ENCODE results near the gene BBS9. TPM values are rescaled to one million over a fixed set of nuclear protein-coding genes. Genes with fewer than 3 reads are reported as not detected.

BBS9 gene
- total and polyA plus RNA-seq, 4 experiments from 2014 or later, result 13.9 to 27.3 (median 24.8) TPM

GRCh38 chr7:33582533-33582932, 453.2 kb downstream of the BBS9 start:
- no peak overlapping the region for H3K27ac ChIP-seq (ENCODE audit: low read depth, low read length)
- intact Hi-C loops (cut with micrococcal nuclease), result no loop called here
- no peak for DNase-seq
- H3K4me1 Mint-ChIP-seq, result no peaks in the 10 kb centered on the region
- H3K27me3 Mint-ChIP-seq, result no peaks in the 10 kb centered on the region
- peaks cover 0 to 16% of the 10 kb centered on the region in 2 donors for H3K36me3 Mint-ChIP-seq
- H3K36me3 ChIP-seq (ENCODE audit: insufficient read depth, low read length), result no peaks in the 10 kb centered on the region
- no peaks in the 10 kb centered on the region for H3K4me1 ChIP-seq (ENCODE audit: insufficient read depth, low read length)
- no peaks in the 10 kb centered on the region for H3K9me3 ChIP-seq (ENCODE audit: control insufficient read depth in 1 of 2, low read length in 2 of 2)
- ChIA-PET POLR2A (ENCODE audit: partially characterized antibody) (no interaction called here), CTCF (ENCODE audit: partially characterized antibody) (no interaction called here)
- peaks cover 0 to 3% (median 0%) of the 10 kb centered on the region in 8 donors for H3K9me3 Mint-ChIP-seq
- H3K27me3 ChIP-seq (ENCODE audit: insufficient read depth, low read length), result no peaks in the 10 kb centered on the region
- H3K4me3 ChIP-seq (ENCODE audit: low read length in 2 of 2), result no peak overlapping the region
- H3K27ac Mint-ChIP-seq, result no peak overlapping the region
- no peak overlapping the region for H3K4me3 Mint-ChIP-seq

- H3K9me3 ChIP-seq (ENCODE audit: control insufficient read depth in 1 of 2, low read length in 2 of 2), result no peaks in the 10 kb centered on the region
- Mint-ChIP-seq H3K9me3 (peaks cover 0 to 2% (median 0%) of the 10 kb centered on the region in 8 donors), H3K4me3 (no peak overlapping the region), H3K27me3 (no peaks in the 10 kb centered on the region), H3K36me3 (peaks cover 0 to 3% of the 10 kb centered on the region in 2 donors), H3K4me1 (no peaks in the 10 kb centered on the region), H3K27ac (no peak overlapping the region)
- H3K4me3 ChIP-seq (ENCODE audit: low read length in 2 of 2), result no peak overlapping the region
- intact Hi-C loops (cut with micrococcal nuclease), result loop anchor here (10.0 kb wide), 1 partner anchor 55 kb away; no protein-coding TSS in a partner anchor
- no peaks in the 10 kb centered on the region for H3K27me3 ChIP-seq (ENCODE audit: insufficient read depth, low read length)
- no peaks in the 10 kb centered on the region for H3K36me3 ChIP-seq (ENCODE audit: insufficient read depth, low read length)
- ChIA-PET POLR2A (ENCODE audit: partially characterized antibody) (no interaction called here), CTCF (ENCODE audit: partially characterized antibody) (no interaction called here)
- no peak for DNase-seq
- no peak overlapping the region for H3K27ac ChIP-seq (ENCODE audit: low read depth, low read length)
- H3K4me1 ChIP-seq (ENCODE audit: insufficient read depth, low read length), result no peaks in the 10 kb centered on the region
Observed at GRCh38 chr7:33589911-33590310, 460.5 kb downstream of the BBS9 start.

GRCh38 chr7:33590916-33591315, 461.6 kb downstream of the BBS9 start:
- DNase-seq, result no peak
- peaks cover 0 to 3% of the 10 kb centered on the region in 2 donors for H3K36me3 Mint-ChIP-seq
- H3K27me3 Mint-ChIP-seq, result no peaks in the 10 kb centered on the region
- H3K4me3 ChIP-seq (ENCODE audit: low read length in 2 of 2), result no peak overlapping the region
- no peak overlapping the region for H3K4me3 Mint-ChIP-seq
- H3K9me3 ChIP-seq (ENCODE audit: control insufficient read depth in 1 of 2, low read length in 2 of 2), result no peaks in the 10 kb centered on the region
- H3K27me3 ChIP-seq (ENCODE audit: insufficient read depth, low read length), result no peaks in the 10 kb centered on the region
- no peak overlapping the region for H3K27ac Mint-ChIP-seq
- H3K4me1 Mint-ChIP-seq, result no peaks in the 10 kb centered on the region
- peaks cover 0 to 3% (median 0%) of the 10 kb centered on the region in 8 donors for H3K9me3 Mint-ChIP-seq
- intact Hi-C loops (cut with micrococcal nuclease), result loop anchor here (10.0 kb wide), 1 partner anchor 56 kb away; no protein-coding TSS in a partner anchor
- no peaks in the 10 kb centered on the region for H3K4me1 ChIP-seq (ENCODE audit: insufficient read depth, low read length)
- H3K36me3 ChIP-seq (ENCODE audit: insufficient read depth, low read length), result no peaks in the 10 kb centered on the region
- POLR2A ChIA-PET (ENCODE audit: partially characterized antibody), result no interaction called here
- no peak overlapping the region for H3K27ac ChIP-seq (ENCODE audit: low read depth, low read length)
- CTCF ChIA-PET (ENCODE audit: partially characterized antibody), result no interaction called here

- Mint-ChIP-seq H3K27me3 (no peaks in the 10 kb centered on the region), H3K9me3 (peaks cover 0 to 3% (median 0%) of the 10 kb centered on the region in 8 donors), H3K27ac (no peak overlapping the region), H3K36me3 (peaks cover 0 to 3% of the 10 kb centered on the region in 2 donors), H3K4me3 (no peak overlapping the region), H3K4me1 (no peaks in the 10 kb centered on the region)
- no peaks in the 10 kb centered on the region for H3K27me3 ChIP-seq (ENCODE audit: insufficient read depth, low read length)
- H3K9me3 ChIP-seq (ENCODE audit: control insufficient read depth in 1 of 2, low read length in 2 of 2), result no peaks in the 10 kb centered on the region
- H3K4me1 ChIP-seq (ENCODE audit: insufficient read depth, low read length), result no peaks in the 10 kb centered on the region
- no peak overlapping the region for H3K27ac ChIP-seq (ENCODE audit: low read depth, low read length)
- no peak overlapping the region for H3K4me3 ChIP-seq (ENCODE audit: low read length in 2 of 2)
- CTCF ChIA-PET (ENCODE audit: partially characterized antibody), result no interaction called here
- POLR2A ChIA-PET (ENCODE audit: partially characterized antibody), result no interaction called here
- intact Hi-C loops (cut with micrococcal nuclease), result loop anchor here (10.0 kb wide), 1 partner anchor 57 kb away; no protein-coding TSS in a partner anchor
- H3K36me3 ChIP-seq (ENCODE audit: insufficient read depth, low read length), result no peaks in the 10 kb centered on the region
- DNase-seq, result no peak
Observed at GRCh38 chr7:33591490-33591889, 462.1 kb downstream of the BBS9 start.

GRCh38 chr7:33592718-33593117, 463.4 kb downstream of the BBS9 start:
- CTCF ChIA-PET (ENCODE audit: partially characterized antibody), result no interaction called here

GRCh38 chr7:33593611-33594010, 464.2 kb downstream of the BBS9 start:
- ChIA-PET CTCF (ENCODE audit: partially characterized antibody) (no interaction called here), POLR2A (ENCODE audit: partially characterized antibody) (no interaction called here)
- no peak for DNase-seq
- no peak overlapping the region for H3K4me3 Mint-ChIP-seq
- no peaks in the 10 kb centered on the region for H3K27me3 Mint-ChIP-seq
- Histone ChIP-seq H3K9me3 (ENCODE audit: control insufficient read depth in 1 of 2, low read length in 2 of 2) (no peaks in the 10 kb centered on the region), H3K4me3 (ENCODE audit: low read length in 2 of 2) (no peak overlapping the region), H3K36me3 (ENCODE audit: insufficient read depth, low read length) (no peaks in the 10 kb centered on the region), H3K4me1 (ENCODE audit: insufficient read depth, low read length) (no peaks in the 10 kb centered on the region), H3K27ac (ENCODE audit: low read depth, low read length) (no peak overlapping the region), H3K27me3 (ENCODE audit: insufficient read depth, low read length) (no peaks in the 10 kb centered on the region)
- H3K27ac Mint-ChIP-seq, result no peak overlapping the region
- H3K9me3 Mint-ChIP-seq, result peaks cover 0 to 3% (median 0%) of the 10 kb centered on the region in 8 donors
- peaks cover 1 to 8% of the 10 kb centered on the region in 2 donors for H3K36me3 Mint-ChIP-seq
- intact Hi-C loops (cut with micrococcal nuclease), result loop anchor here (10.0 kb wide), 1 partner anchor 59 kb away; no protein-coding TSS in a partner anchor
- H3K4me1 Mint-ChIP-seq, result no peaks in the 10 kb centered on the region

More at GRCh38 chr7:33592718-33593117, 463.4 kb downstream of the BBS9 start:
- H3K9me3 Mint-ChIP-seq, result peaks cover 0 to 3% (median 0%) of the 10 kb centered on the region in 8 donors
- no peaks in the 10 kb centered on the region for H3K36me3 ChIP-seq (ENCODE audit: insufficient read depth, low read length)
- intact Hi-C loops (cut with micrococcal nuclease), result loop anchor here (10.0 kb wide), 1 partner anchor 58 kb away; no protein-coding TSS in a partner anchor
- no peak overlapping the region for H3K4me3 ChIP-seq (ENCODE audit: low read length in 2 of 2)
- no peaks in the 10 kb centered on the region for H3K9me3 ChIP-seq (ENCODE audit: control insufficient read depth in 1 of 2, low read length in 2 of 2)
- peaks cover 1 to 8% of the 10 kb centered on the region in 2 donors for H3K36me3 Mint-ChIP-seq
- no peak overlapping the region for H3K4me3 Mint-ChIP-seq
- H3K27me3 Mint-ChIP-seq, result no peaks in the 10 kb centered on the region
- POLR2A ChIA-PET (ENCODE audit: partially characterized antibody), result no interaction called here
- H3K27ac Mint-ChIP-seq, result no peak overlapping the region
- no peaks in the 10 kb centered on the region for H3K4me1 Mint-ChIP-seq
- no peak overlapping the region for H3K27ac ChIP-seq (ENCODE audit: low read depth, low read length)
- H3K4me1 ChIP-seq (ENCODE audit: insufficient read depth, low read length), result no peaks in the 10 kb centered on the region
- no peaks in the 10 kb centered on the region for H3K27me3 ChIP-seq (ENCODE audit: insufficient read depth, low read length)
- no peak for DNase-seq

- no peaks in the 10 kb centered on the region for H3K27me3 Mint-ChIP-seq
- H3K36me3 Mint-ChIP-seq, result peaks cover 1 to 9% of the 10 kb centered on the region in 2 donors
- no peak for DNase-seq
- ChIA-PET POLR2A (ENCODE audit: partially characterized antibody) (no interaction called here), CTCF (ENCODE audit: partially characterized antibody) (no interaction called here)
- Histone ChIP-seq H3K4me3 (ENCODE audit: low read length in 2 of 2) (no peak overlapping the region), H3K27ac (ENCODE audit: low read depth, low read length) (no peak overlapping the region), H3K4me1 (ENCODE audit: insufficient read depth, low read length) (no peaks in the 10 kb centered on the region), H3K9me3 (ENCODE audit: control insufficient read depth in 1 of 2, low read length in 2 of 2) (no peaks in the 10 kb centered on the region), H3K36me3 (ENCODE audit: insufficient read depth, low read length) (no peaks in the 10 kb centered on the region), H3K27me3 (ENCODE audit: insufficient read depth, low read length) (no peaks in the 10 kb centered on the region)
- H3K9me3 Mint-ChIP-seq, result peaks cover 0 to 3% (median 0%) of the 10 kb centered on the region in 8 donors
- intact Hi-C loops (cut with micrococcal nuclease), result loop anchor here (10.0 kb wide), 1 partner anchor 62 kb away; no protein-coding TSS in a partner anchor
- no peak overlapping the region for H3K27ac Mint-ChIP-seq
- no peak overlapping the region for H3K4me3 Mint-ChIP-seq
- no peaks in the 10 kb centered on the region for H3K4me1 Mint-ChIP-seq
Observed at GRCh38 chr7:33596686-33597085, 467.3 kb downstream of the BBS9 start.
